Left lung (tissue), 10 donors: Measurements from ENCODE around the gene GOLT1B. TPM values are rescaled to one million over a fixed set of nuclear protein-coding genes. Genes with fewer than 3 reads are reported as not detected.

Experiments
- ATAC-seq: fragments of 200-7000 bp; cut with Tn5 transposase; one replicate; pipeline ENCODE4 v1.9.1; 2020; ENCODE audit warnings: moderate library complexity
- DNase-seq, 4 donors: peaks; one replicate each; pipeline ENCODE4 v3.0.0-alpha.2; 2013 to 2020
- H3K27ac ChIP-seq, 2 donors: fragments of 200-600 bp; sonication (generic) in 1 of 2; one replicate each; pipeline versions ENCODE4 v1.5.0 to v1.8.0; 2020 to 2021
- H3K27me3 ChIP-seq, 2 donors: fragments of 200-600 bp; sonication (generic) in 1 of 2; one replicate each; pipeline versions ENCODE4 v1.5.0 to v1.8.0; 2020 to 2021
- H3K36me3 ChIP-seq, 2 donors: fragments of 200-600 bp; sonication (generic) in 1 of 2; one replicate each; pipeline versions ENCODE4 v1.5.0 to v1.8.0; 2020 to 2021
- H3K4me1 ChIP-seq, 2 donors: fragments of 200-600 bp; one replicate each; pipeline ENCODE4 v1.8.0; 2021
- H3K4me3 ChIP-seq, 2 donors: fragments of 200-600 bp; sonication (generic) in 1 of 2; one replicate each; pipeline versions ENCODE4 v1.5.0 to v1.8.0; 2020 to 2021; ENCODE audit warnings: mild to moderate bottlenecking in 1 of 2
- H3K9me3 ChIP-seq, 2 donors: fragments of 200-600 bp; sonication (generic) in 1 of 2; one replicate each; pipeline versions ENCODE4 v1.5.0 to v1.8.0; 2020 to 2021
- CTCF ChIP-seq, 2 donors: fragments of 200-600 bp; sonication (generic) in 1 of 2; IDR thresholded peaks; one replicate each; pipeline versions ENCODE4 v1.5.0 to v1.8.0; 2021; ENCODE audit warnings: antibody characterized with exemption in 2 of 2
- intact Hi-C, 2 donors: fragments of 100-400 bp; cut with DNase I; formaldehyde crosslinking; loops; one replicate each; pipeline versions ENCODE4 v1.11.2 to v1.14.2; 2022
- polyA plus RNA-seq, 6 donors: library from polyadenylated mRNA; unstranded; fragments of 120-200 nt; gene quantifications; one replicate each; pipeline ENCODE4 v1.2.1, GENCODE V29; 2013; ENCODE audit not compliant: insufficient read length in 6 of 6
- total RNA-seq, 2 donors: library from RNA; stranded (reverse); fragmentation: NEBNext Ultra II Directional; extraction: Animal tissue kit (Norgen Biotek cat#: 25700); gene quantifications; one replicate each; pipeline ENCODE4 v1.2.1, GENCODE V29; 2021
- donor health status: DM: no; HTN: yes; CAD: no.
- donor health status: DM: no; HTN: no; CAD: no.

Gene GOLT1B
- total and polyA plus RNA-seq, 8 donors, result 33.9 to 51.9 (median 39.6) TPM

DNA sequence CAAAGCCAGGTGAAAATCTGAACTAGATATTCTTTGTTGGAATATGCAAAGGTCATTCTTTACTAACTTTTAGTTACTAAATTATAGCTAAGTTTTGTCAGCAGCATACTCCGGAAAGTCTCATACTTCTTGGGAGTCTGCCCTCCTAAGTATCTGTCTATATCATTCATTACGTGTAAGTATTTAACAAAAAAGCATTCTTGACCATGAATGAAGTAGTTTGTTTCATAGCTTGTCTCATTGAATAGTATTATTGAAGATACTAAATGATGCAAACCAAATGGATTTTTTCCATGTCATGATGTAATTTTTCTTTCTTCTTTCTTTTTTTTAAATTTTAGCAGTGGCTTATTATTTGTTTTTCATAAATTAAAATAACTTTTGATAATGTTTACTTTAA lies 14.7 kb downstream of the GOLT1B start:
- no peaks in the 10 kb centered on the region for H3K4me1 ChIP-seq
- peaks cover 0 to 53% of the 10 kb centered on the region in 2 donors for H3K36me3 ChIP-seq
- TF ChIP-seq CTCF (IDR thresholded peaks at IDR 0.05), result no peak
- H3K27me3 ChIP-seq, result no peaks in the 10 kb centered on the region
- H3K27ac ChIP-seq, result no peak overlapping the region
- no peak for ATAC-seq
- DNase-seq, result no peak
- H3K4me3 ChIP-seq, result no peak overlapping the region
- H3K9me3 ChIP-seq, result no peaks in the 10 kb centered on the region
- intact Hi-C loops, result no loop called here

DNA sequence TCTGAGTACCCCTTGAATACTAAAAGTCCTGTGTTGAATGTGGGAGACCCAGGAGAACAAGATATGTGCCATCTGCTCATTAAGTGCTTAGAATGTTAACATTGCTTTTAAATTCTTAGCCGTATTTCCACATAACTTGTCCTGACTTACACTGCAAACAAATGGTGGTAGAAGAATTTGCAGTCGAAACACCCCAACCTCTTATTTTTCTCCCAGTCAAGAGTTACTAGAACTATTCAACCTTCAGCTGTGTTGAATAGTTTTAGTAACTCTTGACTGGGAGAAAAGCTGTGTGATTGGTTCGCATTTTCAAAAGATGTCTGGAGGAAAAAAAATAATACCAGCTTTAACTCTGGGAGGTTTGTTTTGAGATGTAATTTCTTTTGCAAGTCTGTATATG lies 16.9 kb downstream of the GOLT1B start:
- no peaks in the 10 kb centered on the region for H3K27me3 ChIP-seq
- H3K4me3 ChIP-seq, result no peak overlapping the region
- peaks cover 0 to 38% of the 10 kb centered on the region in 2 donors for H3K36me3 ChIP-seq
- H3K9me3 ChIP-seq, result no peaks in the 10 kb centered on the region
- ATAC-seq (no peak), DNase-seq (peak in 1 of 4 donors; percentile 17)
- intact Hi-C loops, result no loop called here
- H3K27ac ChIP-seq, result no peak overlapping the region
- TF ChIP-seq CTCF (IDR thresholded peaks at IDR 0.05), result no peak
- H3K4me1 ChIP-seq, result no peaks in the 10 kb centered on the region

DNA sequence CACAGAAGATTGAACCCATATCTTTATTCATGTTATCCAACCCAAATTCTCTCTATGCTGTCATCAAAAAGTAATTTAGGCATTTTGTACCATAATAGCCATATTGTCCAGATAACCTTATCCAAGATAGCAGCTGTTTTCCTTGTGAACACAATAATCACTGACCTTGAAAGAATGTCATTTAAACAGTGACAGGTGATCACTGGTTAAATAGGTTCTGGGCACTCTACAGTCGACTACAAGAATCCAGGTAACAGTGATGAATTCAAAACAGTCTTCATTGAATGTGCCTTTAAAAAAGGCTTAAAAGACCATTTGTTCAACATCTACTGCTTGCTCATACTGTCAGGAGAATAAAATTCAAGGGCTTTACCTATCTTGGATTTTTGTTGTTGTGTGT lies 20.0 kb downstream of the GOLT1B start:
- Histone ChIP-seq H3K27ac (no peak overlapping the region), H3K27me3 (peaks cover 0 to 12% of the 10 kb centered on the region in 2 donors), H3K4me3 (no peak overlapping the region), H3K9me3 (no peaks in the 10 kb centered on the region), H3K36me3 (peaks cover 0 to 7% of the 10 kb centered on the region in 2 donors), H3K4me1 (no peaks in the 10 kb centered on the region)
- DNase-seq (no peak), ATAC-seq (no peak)
- no peak for TF ChIP-seq CTCF (IDR thresholded peaks at IDR 0.05)
- intact Hi-C loops, result no loop called here

GRCh38 chr12:21523148-21523547 lies 21.6 kb downstream of the GOLT1B start:
- Histone ChIP-seq H3K27me3 (peaks cover 3 to 28% of the 10 kb centered on the region in 2 donors), H3K9me3 (no peaks in the 10 kb centered on the region), H3K27ac (no peak overlapping the region), H3K4me3 (no peak overlapping the region), H3K36me3 (no peaks in the 10 kb centered on the region), H3K4me1 (peaks cover 0 to 4% of the 10 kb centered on the region in 2 donors)
- intact Hi-C loops, result no loop called here
- no peak for ATAC-seq
- no peak for DNase-seq
- TF ChIP-seq CTCF (IDR thresholded peaks at IDR 0.05), result no peak

GRCh38 chr12:21526053-21526452 lies 24.5 kb downstream of the GOLT1B start, which contains the start of gene SPX:
Gene SPX, plus strand, starts transcription at chr12:21526296. Its CDS starts 177 bp downstream, at chr12:21526473.
- H3K9me3 ChIP-seq, result no peaks in the 10 kb centered on the region
- intact Hi-C loops, result no loop called here
- ATAC-seq, result no peak
- H3K27me3 ChIP-seq, result peaks cover 3 to 55% of the 10 kb centered on the region in 2 donors
- peak within 1 kb of the TSS; percentile 37 to 52 for H3K4me3 ChIP-seq
- H3K4me1 ChIP-seq, result peaks cover 0 to 4% of the 10 kb centered on the region in 2 donors
- H3K27ac ChIP-seq, result no peak within 1 kb of the TSS
- DNase-seq, result no peak
- TF ChIP-seq CTCF (IDR thresholded peaks at IDR 0.05), result no peak
- H3K36me3 ChIP-seq, result no peaks in the 10 kb centered on the region
